ENCODE measurements around the gene KRT86.

DNA sequence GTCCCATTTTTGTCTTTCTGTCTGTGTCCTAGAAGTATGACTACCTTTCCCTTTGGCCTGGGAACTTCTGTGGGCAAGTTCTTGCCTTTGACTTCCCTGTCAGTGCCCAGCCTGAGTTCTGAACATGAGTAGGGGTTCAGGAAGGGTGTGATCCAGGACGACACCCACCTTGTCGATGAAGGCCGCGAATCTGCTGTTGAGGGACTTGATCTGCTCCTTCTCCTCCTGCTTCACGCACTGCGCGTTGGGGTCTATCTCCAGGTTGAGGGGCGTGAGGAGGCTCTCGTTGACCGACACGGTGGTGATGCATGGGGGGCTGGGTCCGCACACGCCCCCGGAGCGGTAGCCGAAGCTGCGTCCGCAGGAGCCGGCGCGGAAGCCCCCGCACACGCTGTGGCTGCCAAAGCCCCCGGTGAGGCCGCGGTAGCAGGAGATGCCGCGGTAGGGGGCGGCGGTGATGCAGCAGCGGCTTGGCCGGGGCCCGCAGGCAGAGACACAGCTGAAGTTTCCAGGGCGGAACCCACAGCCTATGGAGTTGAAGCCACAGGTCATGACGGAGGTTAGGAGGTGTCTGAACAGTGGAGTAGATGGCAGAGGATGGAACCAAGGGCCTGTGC lies 46.4 kb downstream of the KRT86 start, which contains the start of gene KRT83:
- TF ChIP-seq, protein P1, sequence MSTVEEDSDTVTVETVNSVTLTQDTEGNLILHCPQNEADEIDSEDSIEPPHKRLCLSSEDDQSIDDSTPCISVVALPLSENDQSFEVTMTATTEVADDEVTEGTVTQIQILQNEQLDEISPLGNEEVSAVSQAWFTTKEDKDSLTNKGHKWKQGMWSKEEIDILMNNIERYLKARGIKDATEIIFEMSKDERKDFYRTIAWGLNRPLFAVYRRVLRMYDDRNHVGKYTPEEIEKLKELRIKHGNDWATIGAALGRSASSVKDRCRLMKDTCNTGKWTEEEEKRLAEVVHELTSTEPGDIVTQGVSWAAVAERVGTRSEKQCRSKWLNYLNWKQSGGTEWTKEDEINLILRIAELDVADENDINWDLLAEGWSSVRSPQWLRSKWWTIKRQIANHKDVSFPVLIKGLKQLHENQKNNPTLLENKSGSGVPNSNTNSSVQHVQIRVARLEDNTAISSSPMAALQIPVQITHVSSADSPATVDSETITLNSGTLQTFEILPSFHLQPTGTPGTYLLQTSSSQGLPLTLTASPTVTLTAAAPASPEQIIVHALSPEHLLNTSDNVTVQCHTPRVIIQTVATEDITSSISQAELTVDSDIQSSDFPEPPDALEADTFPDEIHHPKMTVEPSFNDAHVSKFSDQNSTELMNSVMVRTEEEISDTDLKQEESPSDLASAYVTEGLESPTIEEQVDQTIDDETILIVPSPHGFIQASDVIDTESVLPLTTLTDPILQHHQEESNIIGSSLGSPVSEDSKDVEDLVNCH (CRISPR knock-in tag; IDR thresholded peaks at IDR 0.05) = no peak
- TF ChIP-seq MXI1 (IDR thresholded peaks at IDR 0.05; ENCODE audit: borderline replicate concordance, low read depth, low read length) (no peak), NR2C2 (CRISPR knock-in tag; IDR thresholded peaks at IDR 0.05; ENCODE audit: borderline replicate concordance) (no peak), ZNF296 (CRISPR knock-in tag; conservative IDR thresholded peaks at IDR 0.05) (no peak), EZH2 (conservative IDR thresholded peaks at IDR 0.05; ENCODE audit: low read depth, low read length) (no peak), ZNF746 (CRISPR knock-in tag; IDR thresholded peaks at IDR 0.05) (no peak), RFX5 (IDR thresholded peaks at IDR 0.05; ENCODE audit: low read depth, low read length) (no peak), NFIC (IDR thresholded peaks at IDR 0.05; ENCODE audit: low read length) (no peak)
- TF ChIP-seq, protein P2, sequence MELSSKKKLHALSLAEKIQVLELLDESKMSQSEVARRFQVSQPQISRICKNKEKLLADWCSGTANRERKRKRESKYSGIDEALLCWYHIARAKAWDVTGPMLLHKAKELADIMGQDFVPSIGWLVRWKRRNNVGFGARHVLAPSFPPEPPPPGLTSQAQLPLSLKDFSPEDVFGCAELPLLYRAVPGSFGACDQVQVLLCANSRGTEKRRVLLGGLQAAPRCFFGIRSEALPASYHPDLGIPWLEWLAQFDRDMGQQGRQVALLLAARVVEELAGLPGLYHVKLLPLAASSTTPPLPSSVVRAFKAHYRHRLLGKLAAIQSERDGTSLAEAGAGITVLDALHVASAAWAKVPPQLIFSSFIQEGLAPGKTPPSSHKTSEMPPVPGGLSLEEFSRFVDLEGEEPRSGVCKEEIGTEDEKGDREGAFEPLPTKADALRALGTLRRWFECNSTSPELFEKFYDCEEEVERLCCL (CRISPR knock-in tag; IDR thresholded peaks at IDR 0.05; ENCODE audit: borderline replicate concordance) = no peak

All from HepG2 (cell line).